Mesendoderm (in vitro differentiated cells): ENCODE results near the gene ROR1.

Experiments used
- DNase-seq: peaks from one replicate; pipeline ENCODE4 v3.0.0; 2013
- H2AK5ac ChIP-seq: 2 replicates; pipeline ENCODE4 v1.6.1; 2013; ENCODE audit warnings: low read length, inconsistent platforms
- H2BK120ac ChIP-seq: 2 replicates; pipeline ENCODE4 v1.6.1; 2013; ENCODE audit warnings: low read depth, mild to moderate bottlenecking, low read length, moderate library complexity, mixed read lengths
- H2BK15ac ChIP-seq: replicated peaks from 2 replicates; pipeline ENCODE4 v1.6.1; 2013; ENCODE audit warnings: low read depth, mild to moderate bottlenecking, moderate library complexity
- H2BK5ac ChIP-seq: 2 replicates; pipeline ENCODE4 v1.6.1; 2013; ENCODE audit warnings: low read length, inconsistent platforms
- H3K18ac ChIP-seq: 2 replicates; pipeline ENCODE4 v1.6.1; 2013; ENCODE audit warnings: mild to moderate bottlenecking, low read length, mixed read lengths
- H3K23ac ChIP-seq: one replicate; pipeline ENCODE4 v1.6.1; 2013; ENCODE audit warnings: low read length
- H3K27ac ChIP-seq: 2 replicates; pipeline ENCODE4 v1.5.1; 2013; ENCODE audit warnings: low read depth, mild to moderate bottlenecking, inconsistent platforms, low read length, moderate library complexity
- H3K27me3 ChIP-seq: 2 replicates; pipeline ENCODE4 v1.6.1; 2013; ENCODE audit warnings: low read length, control low read depth, mild to moderate bottlenecking, inconsistent platforms; ENCODE audit not compliant: insufficient read depth, poor library complexity
- H3K36me3 ChIP-seq: 2 replicates; pipeline ENCODE4 v1.6.1; 2013; ENCODE audit warnings: low read length, inconsistent platforms; ENCODE audit not compliant: control insufficient read depth, insufficient read depth
- H3K4ac ChIP-seq: one replicate; pipeline ENCODE4 v1.6.1; 2013; ENCODE audit warnings: low read depth, mild to moderate bottlenecking, low read length, moderate library complexity
- H3K4me1 ChIP-seq: 2 replicates; pipeline ENCODE4 v1.6.1; 2013; ENCODE audit warnings: low read depth, low read length, inconsistent platforms; ENCODE audit not compliant: control insufficient read depth
- H3K4me2 ChIP-seq: 2 replicates; pipeline ENCODE4 v1.6.1; 2013; ENCODE audit warnings: low read length
- H3K4me3 ChIP-seq: 2 replicates; pipeline ENCODE4 v1.5.1; 2013; ENCODE audit warnings: mild to moderate bottlenecking, low read length
- H3K56ac ChIP-seq: one replicate; pipeline ENCODE4 v1.6.1; 2013; ENCODE audit warnings: low read length
- H3K79me1 ChIP-seq: 2 replicates; pipeline ENCODE4 v1.6.1; 2013; ENCODE audit warnings: low read length, inconsistent platforms
- H3K79me2 ChIP-seq: 2 replicates; pipeline ENCODE4 v1.6.1; 2013; ENCODE audit warnings: mild to moderate bottlenecking, low read length; ENCODE audit not compliant: control insufficient read depth, insufficient read depth
- H3K9ac ChIP-seq: 2 replicates; pipeline ENCODE4 v1.6.1; 2013; ENCODE audit warnings: low read length, inconsistent platforms
- H4K5ac ChIP-seq: one replicate; pipeline ENCODE4 v1.6.1; 2013; ENCODE audit warnings: low read length
- H4K8ac ChIP-seq: one replicate; pipeline ENCODE4 v1.6.1; 2013; ENCODE audit warnings: low read depth, mild to moderate bottlenecking, control low read depth, low read length, moderate library complexity
- WGBS: extraction: QIAGEN DNeasy Blood & Tissue Kit; methylation state at CpG from one replicate; pipeline ENCODE4 v1.1.7; 2013; ENCODE audit warnings: low lambda C conversion rate, missing lambda C conversion rate; ENCODE audit not compliant: insufficient coverage; ENCODE audit errors: extremely low coverage; 5-methylcytosine and 5-hydroxymethylcytosine counted together

Gene ROR1

GRCh38 chr1:63885899-63886298, 112.1 kb downstream of the ROR1 start:
- H3K56ac ChIP-seq: no peak overlapping the region
- peaks cover 3% of the 10 kb centered on the region for H3K79me2 ChIP-seq
- H2BK15ac ChIP-seq: no peak overlapping the region
- no peaks in the 10 kb centered on the region for H3K27me3 ChIP-seq
- H3K4me2 ChIP-seq: no peak overlapping the region
- no peaks in the 10 kb centered on the region for H3K36me3 ChIP-seq
- H3K18ac ChIP-seq: no peak overlapping the region
- peaks cover 2% of the 10 kb centered on the region for H3K79me1 ChIP-seq
- H3K4ac ChIP-seq: no peak overlapping the region
- no peak overlapping the region for H3K9ac ChIP-seq
- no peak overlapping the region for H4K5ac ChIP-seq
- no peak for DNase-seq
- H2BK5ac ChIP-seq: no peak overlapping the region
- H4K8ac ChIP-seq: no peak overlapping the region
- H2BK120ac ChIP-seq: no peak overlapping the region
- H3K23ac ChIP-seq: no peak overlapping the region
- no CpG with 5 or more reads among the region's 10 CpGs for WGBS
- peaks cover 3% of the 10 kb centered on the region for H3K4me1 ChIP-seq
- H3K27ac ChIP-seq: no peak overlapping the region
- no peak overlapping the region for H3K4me3 ChIP-seq
- no peak overlapping the region for H2AK5ac ChIP-seq

- no peak overlapping the region for H2BK15ac ChIP-seq
Measured at GRCh38 chr1:63886340-63886739, 112.5 kb downstream of the ROR1 start.

GRCh38 chr1:63887809-63888208, 114.0 kb downstream of the ROR1 start:
- Histone ChIP-seq H3K4ac (no peak overlapping the region), H3K27me3 (no peaks in the 10 kb centered on the region), H3K4me3 (no peak overlapping the region), H3K27ac (no peak overlapping the region), H3K79me1 (peaks cover 2% of the 10 kb centered on the region), H3K23ac (no peak overlapping the region), H3K36me3 (no peaks in the 10 kb centered on the region), H2AK5ac (no peak overlapping the region), H3K79me2 (peaks cover 3% of the 10 kb centered on the region), H4K8ac (no peak overlapping the region), H3K9ac (no peak overlapping the region), H2BK15ac (no peak overlapping the region), H3K4me1 (peaks cover 3% of the 10 kb centered on the region), H3K4me2 (no peak overlapping the region), H4K5ac (no peak overlapping the region), H2BK5ac (no peak overlapping the region), H3K18ac (no peak overlapping the region), H3K56ac (no peak overlapping the region), H2BK120ac (no peak overlapping the region)
- no peak for DNase-seq
- no CpG with 5 or more reads among the region's 2 CpGs for WGBS

More at GRCh38 chr1:63886340-63886739, 112.5 kb downstream of the ROR1 start:
- no peak overlapping the region for H2BK120ac ChIP-seq
- no peak overlapping the region for H4K8ac ChIP-seq
- H3K4me3 ChIP-seq: no peak overlapping the region
- no peak overlapping the region for H3K23ac ChIP-seq
- no peak overlapping the region for H2BK5ac ChIP-seq
- H3K4me2 ChIP-seq: no peak overlapping the region
- no peak for DNase-seq
- H3K4ac ChIP-seq: no peak overlapping the region
- H3K27me3 ChIP-seq: no peaks in the 10 kb centered on the region
- no peak overlapping the region for H3K56ac ChIP-seq
- no peak overlapping the region for H4K5ac ChIP-seq
- peaks cover 3% of the 10 kb centered on the region for H3K4me1 ChIP-seq
- no peak overlapping the region for H3K18ac ChIP-seq
- no peak overlapping the region for H3K27ac ChIP-seq
- no peak overlapping the region for H3K9ac ChIP-seq
- peaks cover 2% of the 10 kb centered on the region for H3K79me1 ChIP-seq
- H3K79me2 ChIP-seq: peaks cover 3% of the 10 kb centered on the region
- WGBS: no CpG with 5 or more reads among the region's 3 CpGs
- H2AK5ac ChIP-seq: no peak overlapping the region
- no peaks in the 10 kb centered on the region for H3K36me3 ChIP-seq

GRCh38 chr1:63888984-63889383, 115.2 kb downstream of the ROR1 start:
- H3K27me3 ChIP-seq: no peaks in the 10 kb centered on the region

GRCh38 chr1:63890468-63890867, 116.7 kb downstream of the ROR1 start:
- no peak overlapping the region for H2BK15ac ChIP-seq
- DNase-seq: no peak
- H3K79me1 ChIP-seq: no peaks in the 10 kb centered on the region
- H3K27ac ChIP-seq: no peak overlapping the region
- no peaks in the 10 kb centered on the region for H3K36me3 ChIP-seq
- no peak overlapping the region for H3K9ac ChIP-seq
- no peaks in the 10 kb centered on the region for H3K4me1 ChIP-seq
- peaks cover 3% of the 10 kb centered on the region for H3K79me2 ChIP-seq
- no peak overlapping the region for H3K18ac ChIP-seq
- H2BK5ac ChIP-seq: no peak overlapping the region
- H3K56ac ChIP-seq: no peak overlapping the region
- no peak overlapping the region for H4K5ac ChIP-seq
- no peak overlapping the region for H2AK5ac ChIP-seq
- no peak overlapping the region for H3K23ac ChIP-seq
- no peak overlapping the region for H4K8ac ChIP-seq
- H3K4me2 ChIP-seq: no peak overlapping the region
- H2BK120ac ChIP-seq: no peak overlapping the region
- no peak overlapping the region for H3K4ac ChIP-seq
- no peaks in the 10 kb centered on the region for H3K27me3 ChIP-seq
- H3K4me3 ChIP-seq: no peak overlapping the region

More at GRCh38 chr1:63888984-63889383, 115.2 kb downstream of the ROR1 start:
- no peak overlapping the region for H3K27ac ChIP-seq
- peaks cover 3% of the 10 kb centered on the region for H3K79me2 ChIP-seq
- no peaks in the 10 kb centered on the region for H3K36me3 ChIP-seq
- H3K18ac ChIP-seq: no peak overlapping the region
- H2BK120ac ChIP-seq: no peak overlapping the region
- H3K79me1 ChIP-seq: peaks cover 2% of the 10 kb centered on the region
- no peak overlapping the region for H3K4ac ChIP-seq
- no peak overlapping the region for H3K23ac ChIP-seq
- no peak overlapping the region for H2AK5ac ChIP-seq
- DNase-seq: no peak
- H2BK5ac ChIP-seq: no peak overlapping the region
- WGBS: no CpG with 5 or more reads among the region's 1 CpG
- no peak overlapping the region for H3K4me3 ChIP-seq
- peaks cover 3% of the 10 kb centered on the region for H3K4me1 ChIP-seq
- no peak overlapping the region for H4K8ac ChIP-seq
- no peak overlapping the region for H2BK15ac ChIP-seq
- no peak overlapping the region for H4K5ac ChIP-seq
- no peak overlapping the region for H3K4me2 ChIP-seq
- no peak overlapping the region for H3K56ac ChIP-seq
- H3K9ac ChIP-seq: no peak overlapping the region

GRCh38 chr1:63891060-63891690, 117.4 kb downstream of the ROR1 start:
- H3K4me2 ChIP-seq: no peak overlapping the region
- H3K4me1 ChIP-seq: no peaks in the 10 kb centered on the region
- H3K36me3 ChIP-seq: no peaks in the 10 kb centered on the region
- H3K4ac ChIP-seq: no peak overlapping the region
- no peak overlapping the region for H2AK5ac ChIP-seq
- peak; percentile 47 for DNase-seq
- H3K56ac ChIP-seq: no peak overlapping the region
- no CpG with 5 or more reads among the region's 4 CpGs for WGBS
- no peak overlapping the region for H2BK15ac ChIP-seq
- H3K79me2 ChIP-seq: peaks cover 1% of the 10 kb centered on the region
- H4K8ac ChIP-seq: no peak overlapping the region
- H3K79me1 ChIP-seq: no peaks in the 10 kb centered on the region
- no peak overlapping the region for H2BK120ac ChIP-seq
- no peak overlapping the region for H3K9ac ChIP-seq
- H3K18ac ChIP-seq: no peak overlapping the region
- H2BK5ac ChIP-seq: no peak overlapping the region
- H3K27ac ChIP-seq: no peak overlapping the region
- H3K4me3 ChIP-seq: no peak overlapping the region
- no peak overlapping the region for H4K5ac ChIP-seq
- no peak overlapping the region for H3K23ac ChIP-seq
- H3K27me3 ChIP-seq: no peaks in the 10 kb centered on the region
